GM19324 (cell line): Measurements from ENCODE around the gene KMT2D.

ENCODE experiments used
- ATAC-seq: cut with Tn5 transposase; IDR thresholded peaks from one replicate; pipeline ENCODE4 v1.9.1; 2021; ENCODE audit warnings: mild to moderate bottlenecking, moderate library complexity; ENCODE audit not compliant: unreplicated experiment, low FRiP score

KMT2D gene

DNA sequence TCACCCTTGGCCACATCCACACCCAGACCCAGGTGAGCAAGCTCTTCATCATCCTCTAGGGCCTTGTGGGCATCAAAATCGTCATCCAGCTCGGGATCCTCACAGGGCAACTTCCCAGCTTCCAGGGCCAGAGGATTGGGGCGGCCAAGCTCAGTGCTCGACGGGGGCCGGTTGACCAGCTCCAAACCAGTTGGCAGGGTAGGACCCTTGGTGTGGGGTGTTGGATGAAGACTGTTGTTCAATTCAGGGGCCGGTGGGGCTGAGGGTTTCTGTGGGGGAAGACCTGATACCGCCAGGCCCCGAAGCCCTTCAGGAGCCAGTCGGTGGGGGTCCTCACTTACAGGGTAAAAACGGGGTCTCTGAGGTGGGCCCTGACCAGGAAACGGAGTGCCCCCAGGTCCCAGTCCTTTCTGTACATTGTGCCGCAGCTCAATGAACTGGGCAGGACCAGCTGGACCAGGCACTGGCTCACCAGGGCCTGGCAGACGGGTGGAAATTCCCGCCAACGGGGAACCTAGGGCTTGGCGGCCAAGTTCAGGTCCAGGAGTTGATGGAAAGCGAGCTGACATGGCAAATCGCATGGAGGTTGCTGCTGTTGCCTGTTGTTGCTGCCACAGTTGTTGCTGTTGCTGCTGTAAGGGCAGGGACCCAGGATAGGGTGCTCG lies 22.2 kb downstream of the KMT2D start:
- ATAC-seq, result no peak

DNA sequence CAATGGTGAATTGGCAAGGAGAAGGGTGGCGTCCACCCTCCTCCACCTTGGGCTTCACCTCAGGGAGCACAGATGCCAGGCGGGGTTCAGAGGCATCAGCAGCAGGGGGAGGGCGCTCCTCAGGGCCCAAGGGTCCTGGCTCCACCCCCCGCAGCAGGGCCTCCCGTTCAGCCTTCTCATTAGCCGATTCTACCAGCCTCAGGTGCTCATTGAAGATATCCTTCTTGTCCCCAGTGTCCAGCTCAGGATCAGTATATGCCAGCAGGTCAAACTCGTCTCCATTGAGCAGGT lies 22.7 kb downstream of the KMT2D start:
- no peak for ATAC-seq

- no peak for ATAC-seq
These were observed 23.3 kb downstream of the KMT2D start for GRCh38 chr12:49037111-49037946.

GRCh38 chr12:49036029-49036428 lies 24.6 kb downstream of the KMT2D start:
- no peak for ATAC-seq

DNA sequence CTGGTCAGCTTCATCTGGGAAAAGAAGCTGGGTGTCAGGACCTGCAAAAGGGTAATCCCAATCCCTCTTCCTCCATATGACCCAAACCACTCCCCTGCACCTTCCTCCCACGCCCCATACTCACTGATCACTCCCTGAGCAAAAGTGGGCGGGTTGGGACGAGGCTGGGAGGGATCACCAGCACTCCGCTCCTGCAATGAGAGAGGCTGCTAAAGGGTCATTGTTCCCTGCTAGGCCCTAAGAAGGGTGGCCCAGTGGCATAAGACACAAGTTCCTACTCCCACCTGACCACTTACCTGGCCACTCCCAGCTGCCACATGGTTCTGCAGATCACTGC lies 26.3 kb downstream of the KMT2D start:
- no peak for ATAC-seq

DNA sequence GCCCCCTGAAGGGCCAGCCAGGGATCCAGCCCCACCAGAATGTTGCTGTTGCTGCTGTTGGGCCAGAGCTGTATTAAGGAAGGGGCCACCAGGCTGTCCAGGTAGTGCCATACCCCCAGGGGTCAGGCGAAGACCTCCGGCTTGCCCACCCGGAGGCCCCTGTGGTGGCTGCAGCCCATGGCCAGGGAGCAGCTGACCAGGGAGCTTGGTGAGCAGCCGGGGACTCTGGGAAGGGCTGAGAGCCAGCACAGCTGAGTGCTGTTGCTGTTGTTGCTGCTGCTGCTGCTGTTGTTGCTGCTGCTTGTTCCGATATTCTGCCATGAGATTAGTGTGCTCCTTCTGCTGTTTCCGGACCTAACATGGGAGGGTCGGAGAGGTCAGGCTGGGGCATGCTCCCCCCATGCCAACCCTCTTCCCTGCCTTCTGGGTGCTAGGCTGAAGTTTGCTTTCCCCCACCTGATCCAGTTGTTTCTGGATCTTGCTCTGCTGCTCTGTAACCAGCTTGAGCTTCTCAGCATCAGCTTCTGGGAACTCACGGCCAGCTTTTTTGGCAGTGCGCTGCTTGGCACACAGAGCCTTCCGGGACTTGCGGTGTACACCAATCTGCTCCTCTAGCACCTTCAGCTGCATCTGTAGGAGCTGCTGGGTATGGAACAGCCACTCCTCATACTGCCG lies 26.8 kb downstream of the KMT2D start:
- no peak for ATAC-seq

GRCh38 chr12:49032679-49033447 lies 27.7 kb downstream of the KMT2D start:
- no peak for ATAC-seq

DNA sequence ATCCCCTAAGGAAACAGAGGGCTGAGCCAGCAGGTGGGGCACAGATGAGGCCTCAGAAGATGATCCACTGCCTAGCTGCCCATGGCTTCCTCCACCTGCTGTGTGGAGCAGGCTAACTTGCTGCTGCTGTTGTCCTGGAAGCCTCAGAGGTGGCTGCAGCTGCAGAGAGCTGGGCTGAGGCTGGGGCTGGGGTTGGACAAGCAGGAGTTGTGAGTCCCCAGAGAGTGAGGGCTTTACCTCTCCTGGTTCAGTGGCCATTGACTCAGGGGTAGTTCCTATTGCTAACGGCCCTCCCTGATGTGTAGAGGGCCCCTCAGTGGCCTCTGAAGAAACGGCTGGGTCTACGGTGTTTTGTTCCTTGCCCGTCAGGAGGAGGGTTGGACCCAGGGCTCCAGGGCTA lies 28.3 kb downstream of the KMT2D start:
- ATAC-seq, result no peak

- ATAC-seq, result no peak
These were observed 28.9 kb downstream of the KMT2D start for GRCh38 chr12:49031573-49032161.

GRCh38 chr12:49030714-49031572 lies 29.7 kb downstream of the KMT2D start:
- ATAC-seq, result no peak

GRCh38 chr12:49030119-49030518 lies 30.5 kb downstream of the KMT2D start:
- ATAC-seq, result no peak

GRCh38 chr12:49028666-49029275 lies 31.8 kb downstream of the KMT2D start:
- ATAC-seq, result no peak

GRCh38 chr12:49027846-49028555 lies 32.6 kb downstream of the KMT2D start:
- ATAC-seq, result no peak

DNA sequence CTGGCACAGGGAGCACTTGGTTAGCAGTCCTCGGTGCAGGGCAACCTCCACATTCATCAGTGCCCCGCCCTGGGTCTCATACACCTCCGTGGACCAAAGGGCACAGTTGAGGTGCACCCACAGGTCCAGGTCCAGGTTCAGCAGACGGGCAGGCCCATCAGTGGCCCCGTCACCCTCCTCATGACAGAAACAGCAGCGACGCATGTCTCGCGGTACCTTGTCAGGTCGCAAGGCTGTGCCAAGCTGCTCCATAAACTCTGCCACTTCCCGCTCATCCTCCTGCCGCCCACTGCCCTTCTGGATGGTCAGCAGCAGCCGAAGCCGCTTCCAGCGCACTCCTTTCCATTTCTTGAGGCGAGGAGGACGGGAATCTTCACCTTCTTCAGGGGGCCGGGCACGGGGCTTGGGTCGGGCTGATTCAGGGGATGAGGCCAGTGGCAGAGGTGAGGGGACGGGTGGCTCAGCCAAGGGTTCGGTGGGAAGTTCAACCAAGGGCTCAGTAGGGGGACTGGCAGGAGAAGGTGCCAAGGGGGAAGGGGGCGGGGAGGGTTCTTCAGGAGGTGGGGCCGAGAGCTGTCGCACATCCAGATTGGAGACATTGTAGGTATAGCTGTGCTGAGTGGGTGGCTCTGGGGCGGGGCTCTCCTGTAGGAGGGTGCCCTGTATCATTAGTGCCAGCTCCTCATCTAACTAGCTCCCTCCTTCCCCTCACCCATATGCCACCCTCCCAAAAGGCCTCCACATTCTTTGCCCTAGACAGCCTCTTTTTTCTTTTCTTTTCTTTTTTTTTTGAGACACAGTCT lies 33.7 kb downstream of the KMT2D start:
- ATAC-seq, result no peak

- ATAC-seq, result no peak
These were observed 34.5 kb downstream of the KMT2D start for GRCh38 chr12:49026101-49026500.

DNA sequence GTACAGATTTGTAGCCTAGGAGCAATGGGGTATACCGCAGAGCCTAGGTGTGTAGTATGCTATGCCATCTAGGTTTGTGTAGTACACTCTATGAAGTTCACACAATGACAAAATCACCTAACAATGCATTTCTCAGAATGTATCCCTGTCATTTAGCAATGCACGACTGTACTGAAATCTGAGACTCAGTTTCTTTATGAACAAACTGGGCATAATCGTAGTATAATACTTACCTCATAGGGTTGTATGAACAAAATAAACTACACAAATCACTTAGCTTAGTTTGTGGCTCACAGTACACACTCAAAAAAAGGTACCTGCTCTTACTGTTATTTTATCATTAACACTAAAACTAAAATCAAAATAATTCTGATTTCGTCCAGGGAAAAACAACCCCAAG lies 35.1 kb downstream of the KMT2D start:
- no peak for ATAC-seq

- no peak for ATAC-seq
These were observed 36.1 kb downstream of the KMT2D start for GRCh38 chr12:49024543-49024942.

DNA sequence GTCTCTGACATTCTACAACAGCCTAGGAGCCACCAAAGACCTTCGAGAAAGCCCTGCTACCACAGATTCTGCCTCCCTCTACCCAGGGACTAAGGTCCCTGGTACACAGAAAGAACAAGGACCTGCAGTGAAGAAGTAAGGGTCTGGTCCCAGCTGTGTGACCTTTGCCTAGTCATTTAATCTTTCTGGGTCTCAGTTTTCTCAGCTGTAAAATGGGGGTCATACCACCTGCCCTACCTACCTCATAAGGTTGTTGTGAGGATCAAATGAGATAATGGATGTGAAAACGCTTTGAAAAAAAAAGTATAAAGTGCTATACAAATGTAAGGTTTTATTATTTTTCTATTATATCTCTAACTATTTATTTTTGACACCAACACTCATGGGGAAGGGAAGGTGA lies 36.8 kb downstream of the KMT2D start:
- ATAC-seq, result no peak
